CD4-positive, alpha-beta T cell treated with Interleukin-17A for 1 hour (primary cell): ENCODE data around the gene ZNF282.
A peak's percentile ranks its signal among the peaks of the same experiment; 100 is the strongest.
"Not testable (repeated sequence)": the region's sequence is repeated elsewhere in the genome, so short reads cannot be mapped to it uniquely, and the experiment has no call there.

Source experiments
- DNase-seq: peaks from one replicate; pipeline ENCODE4 v3.0.0-alpha.2; 2020

ZNF282 gene

DNA sequence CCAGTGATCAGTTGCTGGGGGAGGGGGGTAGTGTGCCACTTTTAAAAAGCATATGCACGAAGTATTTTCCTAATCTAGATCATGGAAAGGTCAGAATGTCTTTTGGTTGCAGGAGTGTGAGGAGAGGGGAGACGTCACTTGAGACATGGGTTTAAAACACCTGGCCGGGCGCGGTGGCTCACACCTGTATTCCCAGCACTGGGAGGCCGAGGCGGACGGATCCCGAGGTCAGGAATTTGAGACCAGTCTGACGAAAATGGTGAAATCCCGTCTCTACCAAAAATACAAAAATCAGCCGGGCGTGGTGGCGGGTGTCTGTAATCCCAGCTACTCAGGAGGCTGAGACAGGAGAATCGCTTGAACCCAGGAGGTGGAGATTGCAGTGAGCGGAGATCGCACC lies 31.0 kb downstream of the ZNF282 start:
- DNase-seq, result not testable (repeated sequence)

DNA sequence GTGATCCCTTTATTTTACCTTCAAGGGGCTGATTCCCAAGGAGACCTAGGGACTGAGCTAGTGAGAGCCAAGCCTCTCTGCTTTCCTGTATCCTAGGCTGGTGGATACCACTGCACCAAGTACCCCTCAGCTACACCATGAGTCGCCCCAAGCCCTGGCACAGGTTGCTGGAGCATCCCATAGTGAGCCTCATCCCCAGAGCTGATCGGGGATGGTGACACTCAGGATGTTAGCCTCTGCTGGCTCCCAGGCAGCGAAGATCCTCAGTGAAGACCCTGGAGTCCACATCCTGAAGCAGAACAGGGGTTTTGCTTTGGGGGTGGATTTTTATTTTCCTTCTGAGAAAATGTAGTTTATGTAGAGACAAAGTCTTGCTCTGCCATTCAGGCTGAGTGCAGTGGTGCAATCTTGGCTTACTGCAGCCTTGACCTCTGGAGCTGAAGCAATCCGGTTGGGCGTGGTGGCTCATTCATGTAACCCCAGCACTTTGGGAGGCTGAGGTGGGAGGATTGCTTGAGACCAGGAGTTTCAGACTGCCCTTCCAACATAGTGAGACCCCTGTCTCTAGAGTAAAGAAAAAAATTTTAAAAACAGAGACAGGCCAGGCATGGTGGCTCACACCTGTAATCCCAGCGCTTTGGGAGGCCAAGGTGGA lies 31.6 kb downstream of the ZNF282 start:
- no peak for DNase-seq

DNA sequence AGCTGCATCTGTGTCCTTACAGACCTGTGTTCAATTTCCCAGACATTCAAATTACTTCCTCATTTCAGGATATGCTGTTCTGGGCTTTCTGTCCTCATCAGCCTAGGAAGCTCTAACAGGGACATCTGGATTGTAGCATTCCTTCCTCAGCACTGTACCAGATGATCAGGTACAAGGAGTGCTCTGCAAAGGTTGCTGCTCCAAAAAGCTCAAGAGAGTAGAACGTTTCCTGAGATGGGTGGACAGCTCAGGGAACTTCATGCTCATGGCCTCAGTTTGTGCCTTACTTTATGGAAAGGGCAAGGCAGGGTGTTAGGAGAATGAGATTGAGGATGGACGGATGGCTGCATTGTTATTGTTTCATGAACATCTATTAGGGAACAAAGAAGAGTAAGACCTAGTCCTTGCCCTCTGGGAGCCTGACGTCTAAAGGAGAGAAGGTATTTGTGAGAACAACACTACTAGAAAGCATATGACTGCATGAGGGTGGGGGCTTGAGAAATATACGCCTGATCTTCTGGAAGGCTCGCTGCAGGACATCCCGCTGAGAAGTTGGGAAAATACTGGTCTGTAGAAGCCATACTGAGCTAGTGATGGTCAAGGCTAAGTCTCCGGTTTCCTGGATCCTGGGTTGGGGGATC lies 33.6 kb downstream of the ZNF282 start:
- no peak for DNase-seq

DNA sequence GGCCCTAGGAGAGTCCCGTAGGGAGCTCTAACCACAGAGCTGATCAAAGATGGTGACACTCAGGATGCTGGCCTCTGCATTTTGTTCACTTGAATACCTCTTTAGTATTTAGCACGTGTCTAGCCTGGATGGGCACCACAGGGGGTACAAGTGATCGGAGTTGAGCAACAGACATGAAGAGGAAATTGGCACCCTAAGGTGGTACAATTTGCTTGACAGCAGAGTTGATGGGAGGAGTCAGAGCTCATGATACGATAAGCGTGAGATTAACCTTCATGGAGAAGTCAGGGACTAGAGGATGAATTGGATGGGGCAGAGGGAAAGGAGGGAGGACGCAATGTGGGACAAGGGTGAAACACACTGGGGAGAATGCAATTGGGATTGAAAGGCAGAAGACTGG lies 34.2 kb downstream of the ZNF282 start:
- no peak for DNase-seq

DNA sequence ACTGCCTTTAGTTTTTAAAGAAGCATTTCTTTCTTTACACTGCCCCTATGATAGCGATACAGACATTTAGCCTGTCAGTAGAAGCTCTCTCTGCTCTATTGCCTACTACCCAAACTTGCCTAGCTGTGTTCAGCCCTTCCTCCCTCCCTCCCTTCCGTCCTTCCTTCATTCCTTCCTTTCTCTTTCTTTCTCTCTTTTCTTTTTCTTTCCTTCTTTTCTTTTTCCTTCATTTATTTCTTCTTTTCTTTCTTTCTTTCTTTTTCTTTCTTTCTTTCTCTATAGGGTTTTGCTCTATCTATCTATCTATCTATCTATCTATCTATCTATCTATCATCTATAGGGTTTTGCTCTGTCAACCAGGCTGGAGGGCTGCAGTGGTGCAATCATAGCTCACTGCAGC lies 37.0 kb downstream of the ZNF282 start:
- no peak for DNase-seq

DNA sequence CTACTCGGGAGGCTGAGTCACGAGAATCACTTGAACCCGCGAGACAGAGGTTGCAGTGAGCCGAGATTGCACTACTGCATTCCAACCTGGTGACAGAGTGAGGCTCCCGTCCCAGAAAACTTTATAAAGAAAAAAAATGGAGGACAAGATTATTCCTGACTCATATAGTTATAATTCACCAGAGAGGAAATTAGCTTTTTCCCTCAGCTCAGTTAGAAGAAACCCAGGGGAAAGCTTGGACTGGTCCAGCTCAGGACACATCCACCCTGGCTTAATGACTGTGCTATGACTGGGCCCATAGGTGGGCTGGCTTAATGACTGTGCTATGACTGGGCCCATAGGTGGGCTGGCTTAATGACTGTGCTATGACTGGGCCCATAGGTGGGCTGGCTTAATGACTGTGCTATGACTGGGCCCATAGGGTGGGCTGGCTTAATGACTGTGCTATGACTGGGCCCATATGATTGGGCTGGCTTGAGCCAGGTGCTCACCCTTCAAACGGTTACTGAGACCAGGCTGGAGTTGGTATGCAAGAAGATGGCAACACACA lies 38.4 kb downstream of the ZNF282 start:
- DNase-seq, result not testable (repeated sequence)

DNA sequence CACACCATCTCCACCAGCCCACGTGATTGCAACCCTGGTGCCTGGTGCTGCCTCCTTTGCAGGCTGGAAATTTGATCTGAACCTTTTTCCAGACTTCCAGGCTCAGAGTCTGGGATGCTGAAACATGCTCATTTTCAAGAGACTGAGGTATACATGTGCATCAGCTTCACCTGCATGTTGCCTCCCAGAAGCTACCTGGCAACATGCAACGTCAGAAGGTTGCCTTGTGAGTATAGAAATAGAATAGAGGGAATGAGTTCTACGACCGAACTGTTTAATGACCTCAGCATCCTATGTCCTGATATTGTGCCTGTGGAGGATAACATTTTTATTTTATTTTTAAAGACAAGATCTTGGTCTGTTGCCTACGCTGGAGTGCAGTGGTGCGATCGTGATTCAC lies 42.2 kb downstream of the ZNF282 start:
- DNase-seq, result no peak

DNA sequence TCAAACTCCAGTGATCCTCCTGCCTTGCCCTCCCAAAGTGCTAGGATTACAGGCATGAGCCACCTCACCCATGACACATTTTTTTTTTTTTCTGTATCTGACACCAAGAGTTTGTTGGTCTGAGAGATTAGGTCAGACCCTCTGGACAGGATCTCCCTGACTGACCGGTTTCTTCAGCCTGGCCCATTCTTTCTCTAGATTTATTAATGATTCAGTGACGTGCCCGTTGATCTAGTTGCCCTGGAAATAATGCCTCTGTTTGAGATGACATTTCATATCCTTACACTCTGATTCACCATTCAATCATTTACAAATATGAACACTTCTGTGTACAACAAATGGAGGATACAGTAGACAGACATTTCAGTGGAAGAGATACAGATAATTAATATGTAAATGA lies 42.7 kb downstream of the ZNF282 start:
- DNase-seq, result no peak

DNA sequence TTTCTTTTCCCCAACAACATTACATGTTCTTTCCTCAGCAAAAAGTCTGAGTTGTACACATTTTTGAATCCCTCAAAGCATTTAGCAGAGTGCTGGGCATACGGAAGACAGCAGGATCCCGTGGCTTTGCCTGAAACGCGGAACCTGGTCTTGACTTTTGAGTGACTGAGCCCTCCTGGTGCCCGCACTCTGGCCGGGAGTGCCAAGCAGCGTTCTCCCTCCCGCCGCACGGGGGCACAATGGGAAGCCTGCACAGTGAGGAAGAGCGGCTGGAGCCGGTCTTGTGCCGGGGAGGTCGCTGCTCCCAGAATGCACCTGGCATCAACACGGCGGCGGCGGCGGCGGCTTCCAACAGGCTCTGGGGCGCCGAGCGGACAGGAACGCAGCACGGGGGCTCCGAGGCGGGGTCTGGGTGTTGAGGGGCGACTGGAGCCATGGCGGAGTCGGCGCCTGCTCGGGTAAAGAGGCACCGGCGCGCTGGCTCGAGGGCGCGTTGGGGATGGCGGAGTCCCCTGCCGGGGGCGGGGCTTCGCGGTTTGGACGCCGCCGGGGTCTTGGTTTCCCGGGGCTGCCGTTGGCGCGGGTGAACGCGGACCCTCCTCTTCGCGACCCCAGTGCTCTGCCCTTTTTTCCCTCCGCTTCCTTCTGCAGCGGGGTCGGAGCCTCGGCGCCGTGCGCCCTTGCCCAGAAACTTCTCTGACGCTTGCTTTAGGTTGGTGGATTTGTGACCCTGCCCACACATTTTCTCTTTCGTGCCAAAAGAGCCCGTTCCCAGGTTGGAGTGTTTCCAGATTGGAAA lies 44.2 kb downstream of the ZNF282 start, which contains the start of gene ZNF212:
ZNF212 (plus strand) TSS at position 307 of the 799 bp plus-strand sequence; CDS start at position 435, 128 bp downstream.
- peak; percentile 89 for DNase-seq

DNA sequence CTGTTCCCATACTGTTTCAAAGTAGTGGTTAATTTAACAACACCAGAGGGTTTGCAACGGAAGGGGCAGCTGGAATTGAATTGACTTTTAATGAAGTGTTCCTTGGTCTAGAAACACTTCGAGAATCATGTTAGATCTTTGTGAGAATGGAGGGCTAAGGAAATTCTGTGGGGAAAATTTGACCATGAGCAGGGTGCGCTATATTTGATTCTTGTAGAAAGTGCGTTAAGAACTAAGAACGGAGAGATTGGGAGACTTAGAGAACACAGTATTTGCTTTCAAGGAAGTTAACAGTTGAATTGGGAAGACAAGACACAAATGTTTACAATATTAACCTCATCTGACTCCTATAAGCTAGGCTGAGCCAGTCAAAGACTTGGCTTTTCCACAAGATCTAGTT lies 45.3 kb downstream of the ZNF282 start:
- DNase-seq, result no peak

DNA sequence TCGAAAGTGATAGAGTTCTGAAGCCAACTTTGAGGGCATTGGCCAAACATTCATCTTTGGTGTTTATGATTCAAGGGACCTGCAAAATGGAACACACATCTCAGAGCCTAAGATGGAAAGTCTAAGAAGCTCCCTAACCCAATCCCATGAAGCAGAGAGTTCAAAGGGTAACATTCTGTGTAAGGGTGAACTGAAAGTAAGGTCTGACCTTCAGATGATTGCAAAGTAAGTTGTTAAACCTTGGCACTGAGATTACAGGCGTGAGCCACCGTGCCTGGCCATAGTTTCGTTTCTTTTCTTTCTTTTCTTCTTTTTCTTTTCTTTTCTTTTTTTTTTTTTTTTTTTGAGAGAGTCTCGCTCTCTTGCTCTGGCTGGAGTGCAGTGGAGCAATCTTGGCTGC lies 46.4 kb downstream of the ZNF282 start:
- no peak for DNase-seq

DNA sequence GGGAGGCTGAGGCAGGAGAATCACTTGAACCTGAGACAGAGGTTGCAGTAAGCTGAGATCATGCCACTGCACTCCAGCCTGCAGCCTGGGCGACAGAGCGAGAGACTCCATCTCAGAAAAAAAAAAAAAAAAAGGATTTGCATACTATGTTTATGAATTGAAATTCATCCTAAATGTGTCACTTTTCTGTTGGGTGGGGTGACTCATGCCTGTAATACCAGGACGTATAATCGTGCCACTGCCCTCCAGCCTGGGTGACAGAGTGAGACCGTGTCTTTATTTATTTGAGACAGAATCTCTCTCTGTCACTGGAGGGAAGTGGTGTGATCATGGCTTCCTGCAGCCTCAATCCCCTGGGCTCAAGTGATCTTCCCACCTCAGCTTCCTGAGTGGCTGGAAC lies 49.9 kb downstream of the ZNF282 start:
- DNase-seq, result no peak

DNA sequence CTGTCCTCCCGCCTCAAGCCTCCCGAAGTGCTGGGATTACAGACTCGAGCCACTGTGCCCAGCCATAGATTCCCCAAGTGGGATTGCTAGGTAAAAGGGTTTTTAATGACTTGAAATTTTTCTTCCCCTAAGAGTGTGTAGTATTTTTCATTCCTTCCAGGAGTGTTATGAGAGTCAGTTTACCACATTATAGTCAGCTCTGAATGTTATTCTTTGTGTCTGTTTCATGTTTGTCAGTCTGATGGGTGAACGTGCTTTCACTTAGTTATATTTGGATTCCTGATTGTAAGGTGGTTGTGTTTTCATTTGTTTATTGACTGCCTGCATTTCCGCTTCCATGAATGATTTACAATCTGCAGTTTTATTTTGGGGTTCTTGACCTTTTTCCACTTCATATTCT lies 50.4 kb downstream of the ZNF282 start:
- DNase-seq, result no peak

DNA sequence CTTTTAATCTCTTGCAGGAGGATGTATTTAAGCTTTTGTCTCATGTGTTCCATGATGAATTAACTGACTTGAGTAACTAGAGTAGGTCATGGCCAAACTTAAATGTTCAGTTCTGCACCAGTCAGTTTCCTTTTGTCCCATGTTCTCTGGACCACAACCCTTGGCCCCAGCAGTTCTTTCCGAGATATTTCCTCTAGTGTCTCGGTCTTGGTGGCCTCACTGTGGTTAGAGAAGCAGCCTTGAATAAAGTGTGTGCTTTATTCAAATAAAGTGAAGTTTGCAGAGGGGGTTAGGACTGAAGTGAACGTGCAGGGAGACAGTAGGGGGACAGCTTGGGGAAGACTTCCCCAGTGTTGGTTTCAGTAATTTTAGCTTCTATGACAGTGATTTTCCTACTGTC lies 53.4 kb downstream of the ZNF282 start:
- no peak for DNase-seq

DNA sequence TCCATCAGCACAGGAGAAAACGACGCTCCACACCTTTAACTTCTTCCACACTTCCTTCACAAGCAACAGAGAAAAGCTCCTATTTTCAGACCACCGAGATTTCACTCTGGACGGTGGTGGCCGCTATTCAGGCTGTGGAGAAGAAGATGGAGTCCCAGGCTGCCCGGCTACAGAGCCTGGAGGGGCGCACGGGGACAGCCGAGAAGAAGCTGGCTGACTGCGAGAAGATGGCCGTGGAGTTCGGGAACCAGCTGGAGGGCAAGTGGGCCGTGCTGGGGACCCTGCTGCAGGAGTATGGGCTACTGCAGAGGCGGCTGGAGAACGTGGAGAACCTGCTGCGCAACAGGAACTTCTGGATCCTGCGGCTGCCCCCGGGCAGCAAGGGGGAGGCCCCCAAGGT lies 54.8 kb downstream of the ZNF282 start:
- not testable (repeated sequence) for DNase-seq

DNA sequence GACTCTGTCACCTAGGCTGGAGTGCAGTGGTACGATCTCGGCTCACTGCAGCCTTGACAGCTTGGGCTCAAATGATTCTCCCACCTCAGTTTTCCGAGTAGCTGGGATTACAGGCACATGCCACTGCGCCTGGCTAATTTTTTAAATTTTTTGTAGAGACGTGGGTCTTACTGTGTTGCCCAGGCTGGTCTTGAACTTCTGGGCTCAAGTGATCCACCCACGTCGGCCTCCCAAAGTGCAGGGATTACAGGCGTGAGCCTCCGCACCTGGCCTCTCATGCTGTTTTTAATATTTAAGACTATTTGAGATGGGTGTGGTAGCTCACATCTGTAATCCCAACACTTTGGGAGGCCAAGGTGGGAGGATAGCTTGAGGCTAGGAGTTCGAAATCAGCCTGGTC lies 56.2 kb downstream of the ZNF282 start:
- DNase-seq, result not testable (repeated sequence)

DNA sequence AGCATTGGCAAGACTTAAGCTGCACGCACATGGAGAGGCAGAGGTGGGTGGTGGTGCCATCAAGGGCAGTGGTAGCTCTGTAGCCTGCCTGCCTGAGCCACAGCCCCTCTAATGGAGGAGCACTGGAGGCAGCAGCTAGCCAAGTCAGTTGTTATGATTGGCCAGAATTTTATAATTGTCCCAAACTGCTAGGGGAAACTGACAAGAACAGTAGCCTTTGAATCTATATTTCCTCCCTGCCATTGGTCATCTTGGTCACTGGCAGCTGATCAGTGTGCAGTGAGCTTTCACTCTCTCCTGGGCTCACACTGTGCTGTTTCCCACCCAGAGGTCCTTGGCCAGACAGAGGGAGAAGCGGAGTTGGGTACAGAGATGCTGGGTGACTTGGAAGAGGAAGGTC lies 57.0 kb downstream of the ZNF282 start:
- no peak for DNase-seq

DNA sequence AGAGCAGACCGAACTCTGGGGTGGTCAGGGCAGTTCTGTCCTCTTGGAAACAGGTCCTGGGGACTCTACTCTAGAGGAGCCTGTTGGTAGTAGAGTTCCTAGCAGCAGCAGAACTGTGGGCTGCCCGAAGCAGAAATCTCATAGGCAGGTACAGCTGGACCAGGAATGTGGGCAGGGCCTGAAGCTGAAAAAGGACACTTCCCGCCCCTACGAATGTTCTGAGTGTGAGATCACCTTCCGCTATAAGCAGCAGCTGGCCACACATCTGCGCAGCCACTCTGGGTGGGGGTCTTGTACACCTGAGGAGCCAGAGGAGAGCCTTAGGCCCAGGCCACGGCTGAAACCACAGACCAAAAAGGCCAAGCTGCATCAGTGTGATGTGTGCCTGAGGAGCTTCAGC lies 58.3 kb downstream of the ZNF282 start:
- DNase-seq, result no peak

DNA sequence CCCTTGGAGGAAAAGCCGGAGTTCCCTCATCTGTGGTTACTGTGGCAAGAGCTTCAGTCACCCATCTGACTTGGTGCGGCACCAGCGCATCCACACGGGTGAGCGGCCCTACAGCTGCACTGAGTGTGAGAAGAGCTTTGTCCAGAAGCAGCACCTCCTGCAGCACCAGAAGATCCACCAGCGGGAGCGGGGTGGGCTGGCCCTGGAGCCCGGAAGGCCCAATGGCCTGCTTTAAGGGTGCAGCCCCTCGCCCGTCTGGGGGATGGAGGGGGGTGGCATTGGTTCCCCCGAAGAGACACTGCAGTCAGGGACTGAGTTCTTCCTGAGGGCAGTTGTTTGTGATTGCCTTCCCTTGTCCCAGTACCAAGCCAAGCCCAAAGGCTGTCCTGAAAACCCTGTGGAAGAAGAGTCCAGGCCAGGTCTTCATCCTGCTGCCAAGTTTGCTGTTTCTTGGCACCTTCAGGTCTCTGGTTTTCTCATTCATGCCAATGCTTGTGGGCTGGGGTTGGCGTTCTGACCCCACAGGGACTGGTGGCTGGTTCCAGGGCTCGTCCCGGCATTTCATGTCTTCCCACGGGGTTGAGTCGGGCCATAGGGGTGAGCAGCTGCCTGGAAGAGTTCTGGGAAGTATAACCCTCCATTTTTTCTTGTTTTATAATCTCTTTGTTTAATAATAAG lies 59.0 kb downstream of the ZNF282 start:
- no peak for DNase-seq

DNA sequence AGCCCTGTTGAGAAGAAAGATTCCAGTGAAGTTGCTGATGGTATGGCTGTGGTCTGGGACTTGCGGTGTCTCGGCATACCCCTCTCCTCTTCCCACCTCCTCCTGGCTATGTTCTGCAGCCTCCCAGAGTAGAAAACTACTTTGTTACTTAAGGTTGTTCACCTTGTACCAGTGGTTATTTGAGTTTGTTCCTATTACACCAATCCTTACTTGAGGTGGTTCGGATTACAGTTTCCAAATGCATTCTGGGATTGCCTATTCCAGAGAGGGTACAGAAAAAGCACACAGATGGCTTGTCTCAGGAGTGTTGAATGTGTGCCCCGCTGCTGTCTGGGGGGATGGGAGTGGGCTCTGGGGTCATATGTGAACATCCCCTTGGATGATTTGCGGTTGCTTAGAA lies 59.8 kb downstream of the ZNF282 start:
- DNase-seq, result no peak

DNA sequence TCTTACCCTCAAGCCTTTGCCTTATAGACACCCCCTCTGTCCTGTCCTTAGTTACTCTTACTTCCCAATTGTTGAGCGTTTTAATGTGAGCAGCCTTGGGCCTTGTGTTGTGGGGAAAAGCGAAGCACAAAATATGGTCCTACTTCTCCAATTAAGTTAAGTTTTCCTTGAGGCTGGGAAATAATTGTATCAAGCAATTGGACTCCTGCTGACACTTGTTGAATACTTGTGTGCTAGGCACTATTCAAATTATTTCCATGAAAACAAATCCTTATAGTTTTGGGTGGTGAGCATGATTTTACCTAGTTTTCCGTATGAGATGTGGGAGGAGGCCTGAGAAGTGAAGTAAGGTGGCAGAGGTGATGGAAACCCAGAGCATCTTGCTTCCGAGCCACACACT lies 61.2 kb downstream of the ZNF282 start:
- no peak for DNase-seq

DNA sequence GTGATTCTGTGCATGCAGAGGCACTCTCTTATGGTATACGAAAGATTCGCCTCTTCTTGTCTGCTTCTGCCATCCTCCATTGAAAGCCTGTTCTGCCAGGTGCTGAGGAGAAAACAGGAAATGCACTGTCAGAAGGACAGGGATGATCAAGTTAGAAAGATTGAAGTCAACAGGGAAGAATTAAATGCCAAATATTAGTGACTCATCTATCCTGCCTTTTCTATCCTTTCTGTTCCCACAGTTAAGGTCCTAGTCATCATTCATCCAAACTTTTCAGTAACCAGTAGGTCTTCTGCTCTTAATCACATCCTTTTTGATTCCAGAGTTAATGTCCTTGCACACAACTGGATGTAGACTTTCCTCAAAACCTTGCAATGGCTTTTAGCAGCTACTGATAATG lies 61.8 kb downstream of the ZNF282 start:
- DNase-seq, result no peak

DNA sequence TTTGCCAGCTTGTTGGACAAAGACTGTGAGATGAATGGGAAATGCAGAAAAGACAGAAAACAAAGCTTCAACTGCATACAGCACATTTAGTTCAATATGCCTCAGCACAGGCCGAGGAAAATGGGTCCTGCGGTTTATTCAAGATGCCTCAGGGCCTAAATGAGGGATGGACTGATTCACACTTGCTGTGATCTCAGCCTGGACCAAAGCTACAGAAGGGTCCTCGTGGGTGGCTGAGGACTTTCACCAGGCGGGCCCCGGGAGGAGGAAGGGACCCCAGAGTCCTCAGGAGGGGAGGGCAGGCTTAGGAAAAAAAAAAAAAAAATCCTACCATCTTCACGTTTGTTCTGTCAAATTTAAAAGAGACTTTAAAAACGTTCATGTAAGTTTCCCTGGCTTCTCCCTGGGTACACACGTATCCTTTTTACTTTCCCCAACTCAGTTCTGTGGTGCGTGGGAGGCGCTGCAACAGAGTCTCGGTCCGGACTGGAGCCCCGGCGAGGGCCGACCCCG lies 66.0 kb downstream of the ZNF282 start:
- peak; percentile 16 for DNase-seq
